ENCODE measurements around the gene RCCD1.

RCCD1 gene

DNA sequence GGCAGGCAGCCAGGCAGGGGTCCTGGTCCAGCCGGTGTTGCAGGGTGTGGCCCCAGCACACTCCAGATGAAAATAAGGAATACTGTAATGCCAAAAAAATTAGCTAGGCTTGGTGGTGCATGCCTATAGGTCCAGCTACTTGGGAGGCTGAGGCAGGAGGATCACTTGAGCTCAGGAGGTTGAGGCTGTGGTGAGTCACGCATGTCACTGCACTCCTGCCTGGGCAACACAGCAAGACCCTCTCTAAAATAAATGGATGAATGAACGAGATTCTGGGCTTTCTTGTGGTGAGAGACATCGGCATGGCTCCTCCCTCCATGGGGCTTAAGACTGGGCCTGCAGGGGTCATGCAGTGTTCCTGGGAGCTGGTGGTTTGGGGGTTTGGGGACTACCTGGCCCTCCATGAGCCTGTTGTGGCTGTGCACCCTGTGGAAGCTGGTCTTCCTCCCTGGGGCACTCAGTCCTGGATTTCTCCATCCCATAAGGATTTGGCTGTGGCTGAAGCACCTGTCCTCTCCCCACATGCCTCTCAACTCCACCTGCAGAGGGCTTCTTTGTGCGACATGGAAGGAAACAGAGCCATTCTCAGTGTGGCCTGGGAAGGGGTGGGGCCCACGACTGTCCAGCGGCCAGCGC is 7.6 kb upstream of the RCCD1 start:
- FAIRE-seq: no peak

DNA sequence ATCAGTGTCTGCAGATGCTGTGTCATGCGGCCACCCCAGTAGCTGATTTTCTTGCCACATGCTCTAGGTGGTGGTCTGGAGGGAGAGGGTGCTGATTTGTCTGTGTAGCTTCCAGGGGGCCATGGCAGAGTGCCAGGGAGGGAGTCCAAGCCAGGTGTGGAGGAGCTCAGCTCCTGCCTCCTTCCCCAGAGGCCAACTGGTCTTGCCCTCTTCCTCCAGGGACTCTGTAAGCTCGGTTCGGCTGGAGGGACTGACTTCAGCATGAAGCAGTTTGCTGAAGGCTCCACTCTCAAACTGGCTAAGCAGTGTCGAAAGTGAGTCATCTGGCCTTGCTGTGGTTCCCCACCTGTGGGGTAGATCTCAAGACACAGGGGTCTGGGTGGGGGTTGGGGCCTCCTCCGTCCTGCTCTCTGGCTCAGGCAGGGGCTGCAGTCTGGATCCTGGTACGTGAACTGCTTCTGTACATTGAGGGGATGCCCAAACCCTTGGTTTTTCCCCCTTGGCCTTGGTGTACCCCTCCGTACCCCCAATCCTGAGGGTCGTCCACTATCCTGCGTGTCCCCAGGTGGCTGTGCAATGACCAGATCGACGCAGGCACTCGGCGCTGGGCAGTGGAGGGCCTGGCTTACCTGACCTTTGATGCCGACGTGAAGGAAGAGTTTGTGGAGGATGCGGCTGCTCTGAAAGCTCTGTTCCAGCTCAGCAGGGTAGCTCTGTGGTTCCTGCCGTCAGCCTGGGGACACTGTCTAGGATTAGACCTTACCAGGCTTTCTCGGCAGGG is 6.9 kb upstream of the RCCD1 start:
- FAIRE-seq: no peak

DNA sequence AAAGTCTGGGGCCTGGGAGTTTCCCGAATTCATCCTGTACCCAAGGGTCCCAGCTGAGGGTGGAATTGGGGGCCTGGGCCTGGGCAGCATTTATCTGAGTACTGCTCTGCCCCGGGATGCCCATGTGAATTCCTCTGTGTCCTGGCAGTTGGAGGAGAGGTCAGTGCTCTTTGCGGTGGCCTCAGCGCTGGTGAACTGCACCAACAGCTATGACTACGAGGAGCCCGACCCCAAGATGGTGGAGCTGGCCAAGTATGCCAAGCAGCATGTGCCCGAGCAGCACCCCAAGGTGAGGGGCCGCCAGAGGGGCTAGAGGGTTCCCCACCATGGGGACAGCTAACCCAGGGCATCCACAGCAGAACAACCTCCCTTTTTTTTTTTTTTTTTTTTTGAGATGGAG is 6.2 kb upstream of the RCCD1 start:
- FAIRE-seq: no peak

DNA sequence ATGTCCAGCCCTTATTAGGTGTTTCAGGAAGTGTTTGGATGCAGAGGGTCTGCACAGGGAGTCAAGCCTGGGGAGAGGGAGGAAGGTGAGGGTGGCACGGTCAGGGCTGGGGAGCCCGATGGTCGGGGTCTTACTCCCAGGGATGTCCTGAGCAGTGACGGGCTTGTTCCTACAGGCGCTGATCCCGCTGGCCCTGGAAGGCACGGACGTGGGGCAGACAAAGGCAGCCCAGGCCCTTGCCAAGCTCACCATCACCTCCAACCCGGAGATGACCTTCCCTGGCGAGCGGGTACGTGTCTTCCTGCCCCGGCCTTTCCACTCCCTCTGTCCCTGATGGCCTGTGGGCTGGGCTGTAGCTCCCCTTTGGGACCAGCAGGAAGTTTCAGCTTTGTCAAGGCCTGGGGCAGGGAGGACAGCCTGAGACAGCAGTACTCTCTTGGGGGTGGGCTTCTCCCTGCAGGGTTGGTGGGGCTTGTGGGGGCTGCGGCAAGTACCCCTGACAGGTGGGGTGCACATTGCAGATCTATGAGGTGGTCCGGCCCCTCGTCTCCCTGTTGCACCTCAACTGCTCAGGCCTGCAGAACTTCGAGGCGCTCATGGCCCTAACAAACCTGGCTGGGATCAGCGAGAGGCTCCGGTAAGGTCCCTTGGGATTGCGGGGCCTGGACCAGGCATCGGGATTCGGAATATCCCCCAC is 4.6 kb upstream of the RCCD1 start:
- FAIRE-seq: no peak

DNA sequence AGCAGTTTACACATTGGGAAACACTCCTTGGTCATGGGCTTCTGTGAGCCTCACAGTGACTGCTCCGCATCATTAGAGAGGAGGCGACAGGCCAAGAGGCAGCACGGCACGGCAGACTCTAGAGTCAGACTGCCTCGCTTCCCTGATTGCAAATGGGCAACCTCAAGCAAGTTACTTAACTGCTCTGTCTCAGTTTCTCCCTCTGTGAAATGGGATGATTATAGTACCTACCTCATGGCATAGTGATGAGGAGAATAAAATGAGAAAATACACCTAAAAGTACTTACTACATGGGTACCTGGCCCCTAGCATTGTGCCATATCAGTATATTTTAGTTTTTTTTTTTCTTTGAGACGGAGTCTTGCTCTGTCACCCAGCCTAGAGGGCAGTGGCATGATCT is 4.0 kb upstream of the RCCD1 start:
- no peak for FAIRE-seq

DNA sequence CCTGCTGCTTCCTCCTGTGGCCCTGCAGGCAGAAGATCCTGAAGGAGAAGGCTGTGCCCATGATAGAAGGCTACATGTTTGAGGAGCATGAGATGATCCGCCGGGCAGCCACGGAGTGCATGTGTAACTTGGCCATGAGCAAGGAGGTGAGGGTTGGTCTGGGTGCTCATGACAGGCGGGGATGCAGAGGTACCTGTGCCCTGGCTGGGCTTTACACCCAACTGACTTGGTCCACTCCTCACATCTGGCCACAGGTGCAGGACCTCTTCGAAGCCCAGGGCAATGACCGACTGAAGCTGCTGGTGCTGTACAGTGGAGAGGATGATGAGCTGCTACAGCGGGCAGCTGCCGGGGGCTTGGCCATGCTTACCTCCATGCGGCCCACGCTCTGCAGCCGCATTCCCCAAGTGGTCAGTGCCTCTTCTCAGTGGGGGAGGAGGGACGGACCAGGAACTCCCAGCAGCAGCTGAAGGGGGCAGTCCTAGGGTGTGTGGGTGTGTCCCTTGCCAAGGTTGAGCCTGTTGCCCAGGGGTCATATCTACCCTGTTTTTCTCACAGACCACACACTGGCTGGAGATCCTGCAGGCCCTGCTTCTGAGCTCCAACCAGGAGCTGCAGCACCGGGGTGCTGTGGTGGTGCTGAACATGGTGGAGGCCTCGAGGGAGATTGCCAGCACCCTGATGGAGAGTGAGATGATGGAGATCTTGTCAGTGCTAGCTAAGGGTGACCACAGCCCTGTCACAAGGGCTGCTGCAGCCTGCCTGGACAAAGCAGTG is 1.6 kb upstream of the RCCD1 start:
- FAIRE-seq: no peak

DNA sequence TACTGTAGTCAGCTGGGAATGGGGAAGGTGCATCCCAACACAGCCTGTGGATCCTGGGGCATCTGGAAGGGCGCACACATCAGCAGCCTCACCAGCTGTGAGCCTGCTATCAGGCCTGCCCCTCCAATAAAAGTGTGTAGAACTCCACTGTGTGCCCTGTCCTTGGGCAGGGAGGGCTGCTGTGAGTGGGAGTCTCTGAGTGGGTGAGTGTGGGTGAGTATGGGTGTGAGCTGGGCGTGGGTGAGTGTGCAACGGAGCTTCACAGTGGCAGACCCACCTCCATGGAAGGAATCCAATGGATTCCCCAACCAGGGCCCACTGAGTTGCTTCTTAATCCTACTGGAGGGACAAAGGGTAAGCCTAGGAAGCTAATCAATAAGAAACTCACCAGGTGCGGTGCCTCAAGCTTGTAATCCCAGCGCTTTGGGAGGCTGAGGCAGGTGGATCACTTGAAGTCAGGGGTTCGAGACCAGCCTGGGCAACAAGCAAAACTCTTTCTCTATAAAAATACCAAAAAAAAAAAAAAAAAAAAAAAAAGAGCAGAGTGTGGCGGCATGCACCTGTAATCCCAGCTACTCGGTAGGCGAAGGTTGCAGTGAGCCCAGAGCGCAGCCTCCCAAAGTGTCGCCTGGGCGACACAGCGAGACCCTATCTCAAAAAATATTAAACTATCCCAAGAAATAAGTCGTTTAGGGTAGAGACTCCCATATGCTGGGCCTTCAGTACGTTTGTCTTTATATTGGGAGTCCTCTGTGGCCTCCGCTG is 555 bp upstream of the RCCD1 start:
- FAIRE-seq: no peak

DNA sequence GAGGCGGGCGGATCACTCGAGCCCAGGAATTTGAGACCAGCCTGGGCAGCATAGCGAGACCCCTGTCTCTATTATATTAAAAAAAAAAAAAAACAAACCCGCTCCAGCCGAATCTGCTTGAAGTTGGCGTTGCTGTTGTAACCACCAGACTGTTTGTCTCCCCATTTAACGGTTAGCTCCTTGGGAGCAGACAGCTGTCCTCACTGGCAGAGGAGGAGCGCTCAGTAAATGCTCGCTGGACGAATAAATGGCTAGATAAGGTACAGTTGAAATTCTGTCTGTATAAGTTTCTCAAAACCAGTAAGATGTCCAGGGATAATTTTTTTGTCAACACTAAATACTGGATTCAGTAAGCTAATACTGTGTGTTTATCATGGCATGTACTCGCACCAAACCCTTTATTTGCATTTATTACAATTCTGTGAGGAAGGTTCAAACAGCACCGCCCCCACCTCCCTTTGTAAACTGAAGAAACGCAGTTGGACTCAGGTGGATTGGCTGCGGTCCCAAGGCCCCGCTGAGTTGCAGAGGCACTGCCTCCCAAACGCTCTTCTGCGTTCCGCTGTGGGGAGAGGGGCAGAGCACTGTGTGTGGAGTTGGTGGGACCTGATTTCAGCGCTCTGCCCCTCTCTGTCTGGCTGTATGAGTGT is 1.1 kb downstream of the RCCD1 start:
- no peak for FAIRE-seq

DNA sequence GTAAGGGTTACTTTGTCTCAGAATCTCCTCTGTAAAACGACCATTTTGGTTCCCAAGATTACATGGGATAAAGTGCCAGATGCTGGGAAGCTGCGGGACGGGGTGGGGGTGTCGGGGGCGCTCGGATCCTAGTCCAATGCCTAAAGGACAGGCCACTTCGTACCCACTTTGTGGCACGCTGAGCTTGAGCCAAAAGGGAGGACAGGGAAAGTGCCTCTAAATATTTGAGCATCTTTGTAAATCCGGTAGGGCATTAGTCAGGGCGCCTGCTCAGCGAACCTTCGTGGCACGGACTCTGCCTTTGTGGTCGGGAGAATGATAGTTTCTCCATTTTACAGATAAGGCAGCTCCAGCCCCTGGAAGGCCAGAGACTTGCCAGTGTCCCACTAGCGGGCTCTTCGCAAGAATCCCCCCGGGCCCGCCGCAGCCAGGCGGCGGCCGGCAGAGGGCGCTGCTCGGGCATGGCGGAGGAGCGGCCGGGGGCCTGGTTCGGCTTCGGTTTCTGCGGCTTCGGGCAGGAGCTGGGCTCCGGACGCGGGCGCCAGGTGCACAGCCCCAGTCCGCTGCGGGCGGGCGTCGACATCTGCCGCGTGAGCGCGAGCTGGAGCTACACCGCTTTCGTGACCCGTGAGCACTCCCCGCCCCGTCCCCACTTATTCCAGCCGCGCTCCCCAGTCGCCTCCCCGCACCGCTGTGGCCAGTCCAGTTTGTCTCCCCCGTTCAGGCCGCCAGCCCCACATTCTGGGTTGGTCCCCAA is 1.8 kb downstream of the RCCD1 start:
- FAIRE-seq: no peak

DNA sequence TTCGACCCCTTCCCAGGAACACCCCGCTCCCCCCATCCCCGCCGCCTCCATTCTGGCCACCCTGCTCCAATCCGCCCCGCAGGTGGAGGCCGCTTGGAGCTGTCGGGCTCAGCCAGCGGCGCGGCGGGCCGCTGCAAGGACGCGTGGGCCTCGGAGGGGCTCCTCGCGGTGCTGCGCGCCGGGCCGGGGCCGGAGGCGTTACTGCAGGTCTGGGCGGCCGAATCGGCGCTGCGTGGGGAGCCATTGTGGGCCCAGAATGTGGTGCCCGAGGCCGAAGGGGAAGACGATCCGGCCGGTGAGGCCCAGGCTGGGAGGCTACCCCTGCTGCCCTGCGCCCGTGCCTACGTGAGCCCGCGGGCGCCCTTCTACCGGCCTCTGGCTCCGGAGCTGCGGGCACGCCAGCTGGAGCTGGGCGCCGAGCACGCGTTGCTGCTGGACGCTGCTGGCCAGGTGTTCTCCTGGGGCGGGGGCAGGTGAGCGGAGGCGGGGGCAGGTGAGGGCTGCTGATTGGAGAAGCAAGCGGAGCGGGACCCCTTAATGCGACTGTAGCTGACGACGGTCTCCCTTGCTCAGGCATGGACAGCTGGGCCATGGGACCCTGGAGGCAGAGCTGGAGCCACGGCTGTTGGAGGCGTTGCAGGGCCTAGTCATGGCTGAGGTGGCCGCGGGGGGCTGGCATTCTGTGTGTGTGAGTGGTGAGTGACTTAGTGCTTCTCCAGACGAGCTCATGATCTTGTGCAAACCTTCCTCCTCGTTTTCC is 2.5 kb downstream of the RCCD1 start:
- FAIRE-seq: no peak

DNA sequence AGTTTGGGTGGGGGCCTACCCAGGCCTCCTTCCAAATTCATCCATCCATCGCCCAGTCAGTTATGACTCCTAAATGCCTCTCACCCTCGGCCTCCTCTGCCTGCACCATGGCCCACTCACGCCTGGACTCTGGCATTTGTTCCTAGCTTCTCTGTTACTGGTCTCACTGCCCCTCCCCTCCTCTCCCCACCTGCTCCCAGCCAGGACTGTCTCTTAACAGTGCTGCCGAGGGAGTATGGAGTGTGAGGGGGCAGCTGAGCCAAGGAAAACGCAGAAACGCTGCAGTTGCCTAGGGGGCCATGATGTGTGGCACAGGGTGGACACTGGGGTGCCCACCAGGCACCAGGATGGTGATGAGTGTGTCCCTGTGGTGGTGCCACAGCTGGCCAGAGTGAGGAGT is 3.1 kb downstream of the RCCD1 start:
- no peak for FAIRE-seq

DNA sequence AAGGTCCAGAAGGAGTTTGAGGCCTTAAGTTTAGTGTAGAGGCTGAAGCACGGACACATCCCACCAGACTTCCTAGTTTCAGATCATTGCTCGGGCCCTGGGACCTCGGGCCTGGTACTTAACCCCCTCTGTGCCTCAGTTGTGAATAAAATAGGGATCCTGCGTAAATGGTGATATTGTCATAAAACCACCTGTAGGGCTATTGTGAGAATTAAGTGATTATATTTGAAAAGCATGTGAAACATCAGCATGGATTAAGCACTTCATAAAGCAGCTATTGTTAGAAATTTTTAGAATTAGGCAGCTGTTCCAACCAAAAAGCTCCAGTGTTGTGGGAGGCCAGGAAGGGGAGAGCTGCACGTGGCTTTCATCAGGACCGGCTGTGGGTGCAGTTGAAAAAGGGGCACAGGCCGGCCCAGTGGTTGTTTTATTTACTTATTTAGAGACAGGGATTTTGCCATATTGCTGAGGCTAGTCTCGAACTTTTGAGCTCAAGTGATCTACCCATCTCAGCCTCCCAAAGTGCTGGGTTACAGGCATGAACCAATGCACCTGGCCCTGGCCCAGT is 4.4 kb downstream of the RCCD1 start:
- FAIRE-seq: no peak

DNA sequence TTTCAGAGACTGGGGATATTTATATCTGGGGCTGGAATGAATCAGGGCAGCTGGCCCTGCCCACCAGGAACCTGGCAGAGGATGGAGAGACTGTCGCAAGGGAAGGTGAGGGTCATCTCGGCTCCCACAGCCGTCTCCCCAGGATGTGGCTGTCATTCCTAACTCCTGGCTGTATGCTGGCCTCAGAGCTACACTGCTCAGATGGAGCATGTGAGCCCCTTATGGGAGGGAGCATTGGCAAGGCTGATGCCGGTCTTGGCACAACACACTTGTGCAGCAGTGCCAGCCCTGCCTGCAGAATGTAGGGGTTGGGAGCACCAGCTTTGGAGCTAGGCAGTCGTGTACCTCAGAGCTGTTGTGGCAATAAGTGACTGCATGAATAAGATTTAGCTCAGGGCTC is 5.2 kb downstream of the RCCD1 start:
- no peak for FAIRE-seq

DNA sequence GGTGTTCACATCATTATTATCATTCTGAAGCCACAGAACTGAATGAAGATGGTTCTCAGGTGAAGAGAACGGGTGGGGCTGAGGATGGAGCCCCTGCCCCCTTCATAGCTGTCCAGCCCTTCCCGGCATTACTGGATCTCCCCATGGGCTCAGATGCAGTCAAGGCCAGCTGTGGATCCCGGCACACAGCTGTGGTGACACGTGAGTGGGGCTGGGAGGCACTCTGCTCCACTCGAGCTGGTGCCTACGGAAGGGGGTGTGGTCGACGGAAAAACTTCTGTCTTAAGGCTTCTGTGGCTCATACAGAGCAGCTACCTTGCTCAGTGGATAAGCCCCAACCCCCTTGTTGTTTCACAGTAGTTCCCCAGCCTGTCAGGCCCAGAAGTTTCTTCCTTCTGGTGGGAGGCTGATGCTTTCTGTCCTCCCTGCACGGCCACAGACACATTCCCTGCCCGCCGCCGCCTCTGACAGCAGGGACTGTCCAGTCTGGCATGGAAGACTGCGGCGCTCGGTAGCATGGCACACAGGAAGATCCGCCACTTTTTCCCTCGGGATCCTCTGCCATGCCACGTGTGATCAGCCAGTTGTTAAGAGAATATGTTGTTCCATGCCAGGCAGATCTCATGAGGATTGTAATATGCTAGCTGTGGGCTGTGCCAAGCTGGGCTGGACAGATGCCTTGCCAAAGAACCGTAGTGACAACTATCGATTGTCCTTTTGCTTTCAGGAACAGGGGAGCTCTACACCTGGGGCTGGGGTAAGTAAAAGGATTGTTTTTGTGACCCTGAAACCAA is 5.8 kb downstream of the RCCD1 start:
- FAIRE-seq: no peak

DNA sequence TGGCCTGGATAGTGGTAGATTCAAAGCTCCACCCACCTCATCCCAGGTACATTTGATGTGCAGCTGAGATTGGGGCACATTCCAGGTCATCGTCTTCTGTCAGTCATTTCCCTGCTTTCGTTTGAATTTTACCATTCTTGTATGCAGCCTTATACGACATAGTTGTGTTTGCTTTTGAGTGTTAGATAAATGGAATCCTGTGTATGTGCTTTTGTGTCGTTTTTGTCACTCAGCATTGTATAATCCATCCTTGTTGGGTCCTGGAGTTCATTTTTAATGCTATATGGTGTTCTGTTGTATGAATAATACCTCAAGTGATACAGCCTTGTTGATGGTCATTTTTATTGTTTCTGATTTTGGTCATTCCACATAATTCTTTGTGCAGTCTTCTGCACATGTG is 7.3 kb downstream of the RCCD1 start:
- FAIRE-seq: no peak

DNA sequence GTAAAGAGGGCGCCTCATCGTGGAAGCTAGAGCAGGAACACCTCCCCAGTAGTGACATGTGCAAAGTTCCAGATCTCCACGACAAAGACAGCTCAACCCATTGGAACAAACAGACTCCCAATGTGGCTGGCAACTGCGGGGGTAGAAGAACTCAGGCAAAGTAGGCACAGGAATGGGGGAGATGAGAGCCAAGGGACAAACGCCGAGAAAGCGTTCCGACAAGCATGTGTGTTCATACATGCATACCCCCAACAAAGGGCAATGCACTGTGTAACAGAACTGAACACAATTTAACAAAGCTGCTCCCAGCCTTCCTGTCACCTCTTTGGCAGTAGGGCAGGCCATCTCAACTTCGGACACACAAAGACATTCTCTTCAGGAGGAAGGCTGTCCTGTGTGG is 11.6 kb downstream of the RCCD1 start:
- no peak for FAIRE-seq

DNA sequence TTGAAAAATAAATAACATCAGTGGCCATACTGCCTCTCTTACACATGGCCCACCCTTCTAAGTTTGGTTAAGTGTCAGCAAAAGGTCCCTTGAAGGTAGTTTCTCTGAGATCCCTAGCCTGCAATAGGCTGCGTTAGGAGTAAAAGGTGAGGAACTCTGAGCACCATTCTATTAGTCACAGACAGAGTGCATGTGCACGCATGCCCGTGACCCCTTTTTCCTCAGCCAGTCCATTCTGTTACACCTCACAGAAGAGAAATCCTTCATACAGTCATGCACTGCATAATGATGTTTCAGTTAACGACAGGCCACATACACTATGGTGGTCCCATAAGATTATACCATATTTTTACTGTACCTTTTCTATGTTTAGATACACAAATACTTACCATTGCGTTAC is 12.5 kb downstream of the RCCD1 start:
- no peak for FAIRE-seq

DNA sequence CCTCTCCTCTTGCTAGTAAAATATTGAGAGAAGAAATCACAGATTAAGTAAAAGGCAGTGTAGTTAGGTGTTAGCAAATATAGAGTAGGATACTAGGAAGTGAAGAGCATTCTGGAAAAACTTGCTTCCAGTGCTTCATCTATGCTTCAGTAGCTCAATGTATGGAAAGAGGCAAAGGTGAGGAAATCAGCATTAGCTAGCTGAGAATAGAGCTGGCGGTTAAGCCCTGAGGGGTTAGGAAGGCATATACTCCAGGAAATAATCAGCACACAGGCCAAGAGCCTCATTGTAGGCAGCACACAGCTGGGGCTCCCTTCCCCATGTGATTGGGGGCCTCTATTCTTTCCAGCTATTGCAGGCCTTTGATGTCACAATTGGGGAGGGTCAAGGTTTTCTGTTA is 13.8 kb downstream of the RCCD1 start:
- FAIRE-seq: no peak

DNA sequence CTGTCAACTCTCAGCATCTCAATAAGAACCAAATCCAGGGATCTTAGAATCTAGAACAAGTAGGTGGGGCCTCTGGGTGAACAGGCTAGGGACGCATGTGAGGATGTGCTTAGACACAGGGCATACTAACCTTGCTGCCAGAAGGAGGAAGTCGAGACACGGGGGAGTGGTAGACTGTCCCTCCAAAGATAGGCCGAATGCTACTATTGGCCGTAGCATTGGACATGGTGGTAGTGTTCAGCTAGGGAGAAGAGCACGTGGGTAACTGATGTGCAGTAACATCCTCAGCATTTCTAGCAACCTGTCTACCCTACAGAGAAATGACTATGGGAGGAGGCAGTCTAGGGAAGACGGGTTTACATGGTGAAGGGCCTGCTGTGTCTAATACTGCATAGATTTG is 15.6 kb downstream of the RCCD1 start:
- no peak for FAIRE-seq

Measured in islet of Langerhans (tissue), 1 donor.